GM12872 (cell line): ENCODE data around the gene URB1.

Experiments
- CTCF ChIP-seq: IDR thresholded peaks from 3 replicates; pipeline ENCODE4 v1.5.1; 2011; ENCODE audit warnings: low read depth, mild to moderate bottlenecking, low read length, moderate library complexity; ENCODE audit not compliant: insufficient read depth

The URB1 gene

DNA sequence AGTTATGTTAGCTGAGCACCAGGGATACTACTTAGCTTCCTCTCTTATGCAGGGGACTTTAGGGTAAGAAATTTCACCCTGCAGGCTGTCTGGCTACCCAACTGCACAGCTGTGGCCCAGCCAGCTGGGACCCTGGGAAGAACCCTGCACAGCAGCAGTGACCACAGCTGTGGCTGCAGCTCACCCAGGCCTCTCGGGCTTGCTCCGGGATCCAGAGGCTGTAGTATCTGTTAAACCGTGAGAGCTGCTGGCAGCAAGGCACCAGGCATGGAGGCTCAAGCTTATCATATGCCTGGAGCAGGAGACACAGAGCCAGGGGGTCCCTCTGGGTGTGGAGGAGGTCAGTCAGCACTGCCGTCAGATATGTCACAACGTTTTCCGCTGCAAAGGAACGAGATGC, 40.3 kb downstream of the URB1 start:
- TF ChIP-seq CTCF, result no peak

DNA sequence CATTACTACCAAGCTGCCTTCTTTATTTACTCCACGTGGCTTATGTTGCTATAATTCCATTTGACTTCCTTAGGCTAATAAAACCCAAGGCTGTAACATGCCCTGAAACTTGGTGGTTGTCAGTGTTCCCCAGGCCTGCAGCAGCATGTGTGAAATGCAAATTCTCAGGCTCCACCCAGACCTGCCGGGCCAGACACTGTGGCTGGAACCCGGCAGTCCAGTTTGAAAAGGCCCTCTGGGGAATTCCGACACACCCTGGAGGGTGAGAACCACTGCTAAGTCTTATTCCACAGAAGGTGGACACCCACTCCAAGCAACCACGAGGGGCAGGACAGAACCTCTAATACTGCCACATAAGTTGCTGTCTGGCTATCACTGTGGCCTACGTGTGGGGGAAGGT, 41.4 kb downstream of the URB1 start:
- TF ChIP-seq CTCF, result no peak

DNA sequence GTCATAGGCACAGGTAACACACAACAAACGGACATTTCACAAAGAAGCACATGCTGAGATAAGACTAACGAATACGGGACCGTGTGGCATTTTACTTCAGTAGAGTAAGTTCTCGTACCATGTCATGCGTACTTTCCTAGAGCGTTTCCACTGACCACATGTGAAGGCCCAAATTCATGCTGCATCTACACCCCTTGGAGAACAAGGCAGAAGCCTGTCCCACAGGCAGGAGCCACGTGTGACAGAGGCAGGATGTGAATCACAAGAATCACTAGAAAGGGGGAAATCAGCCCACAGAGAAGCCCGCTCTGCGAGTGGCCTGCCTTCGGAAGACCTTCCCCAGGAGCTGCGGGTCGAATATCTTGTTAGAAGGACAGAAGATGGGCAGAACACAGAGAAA, 41.8 kb downstream of the URB1 start:
- no peak for TF ChIP-seq CTCF

DNA sequence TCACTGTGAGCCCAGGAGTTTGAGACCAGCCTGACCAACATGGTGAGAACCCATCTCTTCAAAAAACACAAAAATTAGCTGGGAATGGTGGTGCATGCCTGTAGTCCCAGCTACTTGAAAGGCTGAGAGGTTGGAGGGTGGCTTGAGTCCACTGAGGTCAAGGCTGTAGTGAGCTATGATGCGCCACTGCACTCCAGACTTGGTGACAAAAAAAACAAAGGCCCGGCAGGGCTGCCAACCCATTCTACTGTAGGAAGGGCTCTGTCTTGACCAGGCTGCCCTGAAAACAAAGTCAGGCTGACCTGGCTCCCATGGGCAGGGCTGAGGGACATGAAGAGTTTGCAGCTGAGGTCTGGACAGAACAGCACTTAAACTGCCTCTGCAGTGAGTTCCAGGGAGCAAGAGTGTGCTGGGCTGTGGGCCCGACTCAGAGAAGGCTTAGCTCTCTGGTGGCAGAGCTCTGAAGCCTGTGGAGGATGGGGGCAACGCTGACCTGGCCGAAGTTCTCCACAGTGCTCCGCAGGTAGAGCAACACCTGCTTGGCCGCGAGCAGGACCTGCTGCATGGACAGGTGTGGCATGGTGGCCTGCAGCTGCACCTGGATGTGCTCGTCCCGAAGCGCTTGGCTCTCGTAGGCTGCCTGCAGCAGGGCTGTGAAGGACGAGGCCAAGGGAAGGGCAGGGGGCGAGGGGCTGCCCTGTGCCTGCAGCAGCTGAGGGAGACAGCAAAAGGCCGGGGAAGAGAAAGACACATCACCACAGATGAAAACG, 42.4 kb downstream of the URB1 start:
- TF ChIP-seq CTCF, result no peak

- no peak for TF ChIP-seq CTCF
These were observed 43.4 kb downstream of the URB1 start for GRCh38 chr21:32349333-32349944.

DNA sequence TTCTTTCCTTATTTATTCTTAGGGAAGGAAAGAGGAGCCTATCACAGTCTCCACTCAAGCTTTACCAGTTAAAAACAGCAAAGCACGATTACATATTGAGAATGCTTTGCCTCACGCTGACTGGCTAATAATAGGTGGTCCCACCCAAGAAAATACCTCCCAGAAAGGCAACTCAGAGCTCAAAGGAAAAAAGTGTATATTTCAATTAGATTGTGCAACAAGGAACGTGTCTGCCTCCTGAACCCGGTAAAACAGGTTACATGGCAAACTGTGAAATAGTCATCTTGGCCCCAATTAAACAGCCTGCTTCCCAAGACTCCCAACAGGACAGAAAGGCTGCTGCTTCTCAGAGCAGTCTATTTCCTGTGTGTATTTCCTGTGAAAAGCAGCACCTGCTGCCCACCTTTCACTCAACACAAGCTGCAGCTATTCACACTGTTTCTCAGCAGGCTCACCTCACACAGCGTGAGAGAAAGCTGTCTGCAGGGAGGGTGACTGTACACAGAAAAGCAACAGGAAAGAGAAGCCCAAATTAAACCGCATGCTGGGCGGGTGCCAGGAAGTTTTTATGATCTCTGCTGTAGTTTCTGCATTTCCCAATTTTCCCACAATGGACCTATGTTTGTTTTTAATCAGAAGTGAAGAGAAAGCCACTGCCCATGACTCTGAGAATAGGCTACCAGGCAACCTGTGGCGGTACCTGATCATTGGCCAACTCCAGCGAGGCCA, 44.0 kb downstream of the URB1 start:
- no peak for TF ChIP-seq CTCF

GRCh38 chr21:32347977-32348376, 44.8 kb downstream of the URB1 start:
- no peak for TF ChIP-seq CTCF
